NCI-H2081 treated with DMSO at 0.1 percent for 48 hours (cell line): Measurements from ENCODE around the gene REEP2.

Experiments used
- DNase-seq: peaks from one replicate; lab custom pipeline; 2025; lab: John Stamatoyannopoulos, UW

The REEP2 gene

GRCh38 chr5:138448481-138449398, 9.9 kb downstream of the REEP2 start:
- DNase-seq: peak; percentile 92

DNA sequence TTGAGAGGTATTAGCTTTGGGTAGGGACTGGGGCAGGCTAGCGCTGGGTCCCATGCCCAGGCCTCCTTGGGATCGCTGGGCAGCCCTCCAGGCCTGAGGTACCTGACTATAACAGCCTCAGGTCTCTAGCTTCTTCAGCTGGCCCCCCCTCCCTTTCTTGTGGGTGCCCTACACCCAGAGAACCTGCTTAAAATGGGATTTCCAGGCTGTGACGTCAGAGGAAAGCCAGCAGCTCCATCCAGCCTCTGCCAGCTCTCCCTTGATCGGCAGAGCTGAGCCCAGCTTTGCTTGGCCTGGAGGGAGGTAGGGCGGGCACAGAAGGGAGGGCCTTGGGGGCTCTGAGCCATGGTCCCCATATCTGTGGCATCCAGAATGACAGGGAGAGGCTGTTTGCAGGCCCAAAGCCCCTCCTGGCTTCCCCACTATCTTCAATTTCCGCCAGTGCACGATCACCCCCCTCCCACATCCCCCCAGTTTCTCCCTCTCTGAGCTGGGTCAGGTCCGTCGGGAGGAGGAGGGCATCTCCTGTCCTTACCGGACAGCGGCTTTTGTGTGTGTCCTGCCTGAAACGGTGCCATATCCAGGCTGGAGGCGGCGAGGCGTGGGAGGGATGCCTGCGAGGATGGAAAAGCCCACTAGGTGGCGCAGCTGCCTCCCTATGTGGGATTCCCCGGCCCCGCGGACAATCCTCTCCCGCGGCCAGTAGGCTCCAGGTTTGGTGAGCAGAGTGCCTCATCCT, 10.8 kb downstream of the REEP2 start:
- DNase-seq: no peak

- DNase-seq: no peak
Observed at GRCh38 chr5:138450971-138451370, 12.1 kb downstream of the REEP2 start.

- DNase-seq: no peak
Observed at GRCh38 chr5:138452720-138453119, 13.9 kb downstream of the REEP2 start.

- DNase-seq: no peak
Observed at GRCh38 chr5:138453590-138453989, 14.7 kb downstream of the REEP2 start.

DNA sequence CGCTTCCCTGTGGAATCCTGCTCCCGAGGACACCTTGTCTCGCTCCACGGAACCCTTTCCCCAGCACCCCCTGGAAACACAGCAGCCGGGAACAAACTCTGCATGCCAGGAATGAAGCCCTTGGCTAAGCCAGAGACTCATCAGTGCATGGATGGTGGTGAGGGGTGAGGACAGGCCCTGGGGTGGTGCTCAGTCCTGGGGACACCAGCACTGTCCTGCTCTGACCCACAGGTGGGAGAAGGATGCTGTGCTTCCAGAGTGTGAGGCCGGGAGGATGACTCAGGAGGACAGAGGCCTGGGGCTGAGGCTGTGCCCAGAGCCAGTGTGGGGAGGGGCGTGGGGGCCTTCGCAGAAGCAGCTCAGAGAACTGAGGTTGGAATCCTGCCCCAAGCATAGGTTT, 15.3 kb downstream of the REEP2 start:
- no peak for DNase-seq

- no peak for DNase-seq
Observed at GRCh38 chr5:138455232-138455930, 16.5 kb downstream of the REEP2 start.

- no peak for DNase-seq
Observed at GRCh38 chr5:138457531-138458275, 18.8 kb downstream of the REEP2 start.

- no peak for DNase-seq
Observed at GRCh38 chr5:138458384-138458783, 19.5 kb downstream of the REEP2 start.

GRCh38 chr5:138458856-138459255, 20.0 kb downstream of the REEP2 start:
- DNase-seq: no peak

- no peak for DNase-seq
Observed at GRCh38 chr5:138459311-138459933, 20.6 kb downstream of the REEP2 start.

DNA sequence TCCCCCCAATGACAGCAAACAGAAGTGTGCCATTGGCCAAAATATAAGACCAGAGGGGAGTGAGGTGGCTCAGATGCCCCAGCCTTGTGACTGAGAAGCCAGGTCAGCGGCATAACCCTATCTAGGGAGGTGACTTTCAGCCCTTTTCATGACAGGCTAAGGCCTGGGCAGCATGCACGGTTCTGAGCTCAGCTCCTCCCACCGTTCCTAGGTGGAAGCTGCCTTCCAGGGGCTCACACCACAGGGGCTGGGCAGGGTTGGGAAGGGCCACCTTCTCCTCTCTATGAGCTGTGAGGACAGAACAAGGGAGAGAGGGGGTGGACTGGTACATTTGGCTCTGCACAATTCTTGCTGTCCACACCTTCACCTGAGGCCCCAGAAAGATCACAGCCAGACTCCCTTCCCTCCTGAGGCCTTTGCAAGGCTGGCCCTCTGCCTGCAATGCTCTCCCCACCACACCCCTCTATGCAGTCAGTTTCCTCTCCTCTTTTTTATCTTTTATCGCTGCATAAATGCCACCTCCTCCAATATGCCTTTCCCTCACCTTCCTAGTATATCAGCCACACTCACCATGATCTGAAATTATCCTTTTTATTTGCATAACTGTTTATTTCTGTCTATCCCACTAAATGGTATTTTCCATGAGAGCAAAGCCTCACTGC, 21.3 kb downstream of the REEP2 start:
- DNase-seq: no peak

GRCh38 chr5:138461343-138462125, 22.7 kb downstream of the REEP2 start:
- DNase-seq: no peak

- no peak for DNase-seq
Observed at GRCh38 chr5:138463419-138464007, 24.7 kb downstream of the REEP2 start.

DNA sequence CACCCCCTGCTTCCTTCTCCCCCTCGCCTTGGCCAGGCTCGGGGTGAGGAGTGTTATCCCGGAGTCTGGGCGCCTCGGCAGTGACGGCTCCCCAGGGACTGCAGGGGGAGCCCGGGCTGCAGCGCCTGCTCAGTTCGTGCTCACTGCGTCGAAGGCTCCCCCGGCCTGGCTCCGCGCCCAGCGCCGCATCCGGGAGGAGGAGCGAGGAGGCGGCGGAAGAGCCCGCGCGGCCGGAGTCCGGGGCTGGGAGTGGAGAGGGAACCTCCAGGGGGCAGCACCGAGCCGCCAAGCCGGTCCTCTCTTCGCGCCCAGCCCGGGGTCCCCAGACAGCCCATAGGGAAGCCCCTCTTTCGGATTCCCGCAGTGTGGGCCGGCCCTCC, 25.1 kb downstream of the REEP2 start:
- DNase-seq: no peak

DNA sequence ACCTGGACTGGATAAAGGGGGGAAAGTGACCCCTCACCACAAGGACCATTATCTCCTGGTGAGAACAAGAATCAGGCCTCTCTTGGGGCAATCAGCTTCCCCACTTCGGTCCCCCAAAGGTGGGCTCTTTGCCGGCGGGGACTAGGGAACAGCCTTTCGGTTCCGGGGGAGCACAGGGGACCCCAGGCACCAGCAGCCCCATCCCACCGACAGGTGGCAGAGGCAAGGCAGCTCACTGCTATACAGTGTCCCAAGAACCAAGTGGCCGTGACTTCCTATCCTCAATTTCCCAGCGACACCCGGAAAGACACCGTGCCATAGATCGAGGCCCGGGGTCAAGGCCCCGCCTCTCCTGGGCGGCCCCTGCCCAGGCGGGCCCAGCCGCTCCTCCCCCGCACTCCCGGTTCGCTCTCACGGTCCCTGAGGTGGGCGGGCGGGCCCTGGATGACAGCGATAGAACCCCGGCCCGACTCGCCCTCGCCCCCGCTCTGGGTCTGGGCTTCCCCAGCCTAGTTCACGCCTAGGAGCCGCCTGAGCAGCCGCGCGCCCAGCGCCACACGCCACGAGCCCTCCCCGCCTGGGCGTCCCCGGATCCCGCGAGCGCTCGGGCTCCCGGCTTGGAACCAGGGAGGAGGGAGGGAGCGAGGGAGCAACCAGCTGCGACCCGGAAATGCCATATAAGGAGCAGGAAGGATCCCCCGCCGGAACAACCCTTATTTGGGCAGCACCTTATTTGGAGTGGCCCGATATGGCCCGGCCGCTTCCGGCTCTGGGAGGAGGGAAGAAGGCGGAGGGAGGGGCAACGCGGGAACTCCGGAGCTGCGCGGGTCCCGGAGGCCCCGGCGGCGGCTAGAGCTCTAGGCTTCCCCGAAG, 25.8 kb downstream of the REEP2 start:
- DNase-seq: peak; percentile 78

DNA sequence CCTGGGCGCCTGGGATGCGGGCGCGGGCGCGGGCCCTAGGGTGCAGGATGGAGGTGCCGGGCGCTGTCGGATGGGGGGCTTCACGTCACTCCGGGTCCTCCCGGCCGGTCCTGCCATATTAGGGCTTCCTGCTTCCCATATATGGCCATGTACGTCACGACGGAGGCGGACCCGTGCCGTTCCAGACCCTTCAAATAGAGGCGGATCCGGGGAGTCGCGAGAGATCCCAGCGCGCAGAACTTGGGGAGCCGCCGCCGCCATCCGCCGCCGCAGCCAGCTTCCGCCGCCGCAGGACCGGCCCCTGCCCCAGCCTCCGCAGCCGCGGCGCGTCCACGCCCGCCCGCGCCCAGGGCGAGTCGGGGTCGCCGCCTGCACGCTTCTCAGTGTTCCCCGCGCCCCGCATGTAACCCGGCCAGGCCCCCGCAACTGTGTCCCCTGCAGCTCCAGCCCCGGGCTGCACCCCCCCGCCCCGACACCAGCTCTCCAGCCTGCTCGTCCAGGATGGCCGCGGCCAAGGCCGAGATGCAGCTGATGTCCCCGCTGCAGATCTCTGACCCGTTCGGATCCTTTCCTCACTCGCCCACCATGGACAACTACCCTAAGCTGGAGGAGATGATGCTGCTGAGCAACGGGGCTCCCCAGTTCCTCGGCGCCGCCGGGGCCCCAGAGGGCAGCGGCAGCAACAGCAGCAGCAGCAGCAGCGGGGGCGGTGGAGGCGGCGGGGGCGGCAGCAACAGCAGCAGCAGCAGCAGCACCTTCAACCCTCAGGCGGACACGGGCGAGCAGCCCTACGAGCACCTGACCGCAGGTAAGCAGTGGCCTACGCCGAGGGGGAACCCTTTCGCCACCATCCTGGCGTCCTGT, 26.6 kb downstream of the REEP2 start, which contains the start of gene EGR1:
EGR1 (plus strand) TSS at position 219 of the 864 bp plus-strand sequence; CDS start at position 502, 283 bp downstream.
- DNase-seq: no peak
